SKM-1 (cell line): Measurements from ENCODE around the gene ABCA2.
"Not testable (repeated sequence)": the region's sequence is repeated elsewhere in the genome, so short reads cannot be mapped to it uniquely, and the experiment has no call there.

Experiments
- DNase-seq: peaks from one replicate; lab custom pipeline; 2025; ENCODE audit not compliant: unreplicated experiment; lab: John Stamatoyannopoulos, UW

Gene ABCA2

GRCh38 chr9:137063311-137064026 is 35.4 kb upstream of the ABCA2 start:
- no peak for DNase-seq

- DNase-seq, result not testable (repeated sequence)
Measured at GRCh38 chr9:137062798-137063197, 34.8 kb upstream of the ABCA2 start.

GRCh38 chr9:137062384-137062783 is 34.3 kb upstream of the ABCA2 start:
- DNase-seq, result no peak

- DNase-seq, result no peak
Measured at GRCh38 chr9:137058521-137059234, 30.6 kb upstream of the ABCA2 start.

GRCh38 chr9:137057545-137057944 is 29.5 kb upstream of the ABCA2 start:
- DNase-seq, result no peak

- DNase-seq, result no peak
Measured at GRCh38 chr9:137056739-137057415, 28.8 kb upstream of the ABCA2 start.

GRCh38 chr9:137055385-137056364 is 27.6 kb upstream of the ABCA2 start:
- DNase-seq, result no peak

GRCh38 chr9:137054932-137055384 is 26.9 kb upstream of the ABCA2 start:
- DNase-seq, result no peak

GRCh38 chr9:137053944-137054931 is 26.2 kb upstream of the ABCA2 start, which contains the start of gene ENTPD2:
TSS of gene ENTPD2 (minus strand) at chr9:137054061. CDS start at chr9:137053997, 64 bp downstream.
- no peak for DNase-seq

GRCh38 chr9:137052998-137053943 is 25.2 kb upstream of the ABCA2 start:
- DNase-seq, result no peak

- DNase-seq, result no peak
Measured at GRCh38 chr9:137052293-137052692, 24.3 kb upstream of the ABCA2 start.

- DNase-seq, result no peak
Measured at GRCh38 chr9:137051145-137051724, 23.2 kb upstream of the ABCA2 start.

GRCh38 chr9:137050570-137050969 is 22.5 kb upstream of the ABCA2 start:
- DNase-seq, result no peak

GRCh38 chr9:137049544-137050449 is 21.8 kb upstream of the ABCA2 start:
- DNase-seq, result peak; percentile 75

- DNase-seq, result no peak
Measured at GRCh38 chr9:137048655-137049543, 20.9 kb upstream of the ABCA2 start.
